CD8-positive, alpha-beta memory T cell (primary cell): Measurements from ENCODE around the gene PRR20G. TPM values are rescaled to one million over a fixed set of nuclear protein-coding genes. Genes with fewer than 3 reads are reported as not detected.

Experiments
- CTCF ChIA-PET: fragments of 350-600 bp; sonication (Branson Sonifier 250); formaldehyde crosslinking; loops from one replicate; lab custom pipeline; 2021; ENCODE audit warnings: antibody characterized with exemption; lab: Charles Lee
- POLR2A ChIA-PET: fragments of 350-600 bp; sonication (Branson Sonifier 250); formaldehyde crosslinking; loops from one replicate; lab custom pipeline; 2021; ENCODE audit warnings: antibody characterized with exemption; lab: Charles Lee
- DNase-seq, 5 donors: peaks; one replicate each; pipeline versions ENCODE4 v3.0.0 to v3.0.0-alpha.2; 2020 to 2022; ENCODE audit warnings: mixed read lengths in 1 of 5
- H3K27ac ChIP-seq: one replicate; pipeline ENCODE4 v1.7.0; 2013; ENCODE audit warnings: low read depth, mild to moderate bottlenecking, low read length, moderate library complexity
- H3K27me3 ChIP-seq: 2 replicates; pipeline ENCODE4 v1.7.0; 2013; ENCODE audit warnings: low read length, mild to moderate bottlenecking; ENCODE audit not compliant: insufficient read depth, poor library complexity, severe bottlenecking
- H3K36me3 ChIP-seq: 2 replicates; pipeline ENCODE4 v1.7.0; 2013; ENCODE audit warnings: mild to moderate bottlenecking, low read length, moderate library complexity; ENCODE audit not compliant: insufficient read depth
- H3K4me1 ChIP-seq: 2 replicates; pipeline ENCODE4 v1.7.0; 2013; ENCODE audit warnings: mild to moderate bottlenecking, low read length, moderate library complexity; ENCODE audit not compliant: insufficient read depth
- H3K4me3 ChIP-seq: 2 replicates; pipeline ENCODE4 v1.7.0; 2013; ENCODE audit warnings: mild to moderate bottlenecking, low read length
- H3K9me3 ChIP-seq: 2 replicates; pipeline ENCODE4 v1.7.0; 2013; ENCODE audit warnings: mild to moderate bottlenecking, low read length
- H3K27ac Mint-ChIP-seq, 8 donors: one replicate each; pipeline ENCODE4 v1.8.0; 2020 to 2021; ENCODE audit warnings: mixed read lengths in 8 of 8, mild to moderate bottlenecking in 6 of 8, inconsistent platforms in 3 of 8, moderate library complexity in 3 of 8
- H3K27me3 Mint-ChIP-seq, 2 donors: one replicate each; pipeline ENCODE4 v1.8.0; 2020 to 2021; ENCODE audit warnings: mixed read lengths in 2 of 2, mild to moderate bottlenecking in 1 of 2, moderate library complexity in 1 of 2
- H3K36me3 Mint-ChIP-seq, 3 donors: one replicate each; pipeline ENCODE4 v1.8.0; 2020 to 2021; ENCODE audit warnings: mixed read lengths in 3 of 3, inconsistent platforms in 1 of 3, mild to moderate bottlenecking in 1 of 3
- H3K4me1 Mint-ChIP-seq, 3 donors: one replicate each; pipeline ENCODE4 v1.8.0; 2020 to 2021; ENCODE audit warnings: mixed read lengths in 3 of 3, inconsistent platforms in 1 of 3, mild to moderate bottlenecking in 1 of 3
- H3K4me3 Mint-ChIP-seq, 7 donors: one replicate each; pipeline ENCODE4 v1.8.0; 2020 to 2021; ENCODE audit warnings: mixed read lengths in 7 of 7, mild to moderate bottlenecking in 6 of 7, moderate library complexity in 4 of 7, inconsistent platforms in 2 of 7
- H3K9me3 Mint-ChIP-seq, 5 donors: one replicate each; pipeline ENCODE4 v1.8.0; 2020 to 2022; ENCODE audit warnings: mixed read lengths in 5 of 5, mild to moderate bottlenecking in 3 of 5, moderate library complexity in 2 of 5, inconsistent platforms in 1 of 5
- polyA plus RNA-seq: library from polyadenylated mRNA; unstranded; fragments of 300-500 nt; fragmentation: Illumina TruSeq; gene quantifications from one replicate; pipeline ENCODE4 v1.2.3, GENCODE V29; 2021
- total RNA-seq, 2 experiments: library from RNA; stranded (reverse); gene quantifications; one replicate each; pipeline ENCODE4 v1.2.3, GENCODE V29; 2021

The PRR20G gene
- total and polyA plus RNA-seq, 3 experiments from 2014 or later: not detected

GRCh38 chr3:127254033-127254644 lies 33.7 kb downstream of the PRR20G start:
- Histone ChIP-seq H3K36me3 (no peaks in the 10 kb centered on the region), H3K27me3 (no peaks in the 10 kb centered on the region), H3K4me1 (no peaks in the 10 kb centered on the region), H3K27ac (no peak overlapping the region), H3K4me3 (no peak overlapping the region), H3K9me3 (no peaks in the 10 kb centered on the region)
- ChIA-PET CTCF (no interaction called here), POLR2A (no interaction called here)
- H3K4me1 Mint-ChIP-seq: no peaks in the 10 kb centered on the region
- no peak for DNase-seq
- no peak overlapping the region for H3K4me3 Mint-ChIP-seq
- H3K27me3 Mint-ChIP-seq: peaks cover 5 to 14% of the 10 kb centered on the region in 2 donors
- no peaks in the 10 kb centered on the region for H3K36me3 Mint-ChIP-seq
- no peak overlapping the region for H3K27ac Mint-ChIP-seq
- peaks cover 2 to 9% (median 7%) of the 10 kb centered on the region in 5 donors for H3K9me3 Mint-ChIP-seq

GRCh38 chr3:127253491-127253890 lies 34.4 kb downstream of the PRR20G start:
- H3K4me1 ChIP-seq: no peaks in the 10 kb centered on the region
- Mint-ChIP-seq H3K4me1 (no peaks in the 10 kb centered on the region), H3K27ac (no peak overlapping the region), H3K36me3 (no peaks in the 10 kb centered on the region), H3K9me3 (peaks cover 6 to 14% (median 10%) of the 10 kb centered on the region in 5 donors), H3K4me3 (no peak overlapping the region), H3K27me3 (peaks cover 5 to 13% of the 10 kb centered on the region in 2 donors)
- ChIA-PET POLR2A (no interaction called here), CTCF (no interaction called here)
- H3K27me3 ChIP-seq: no peaks in the 10 kb centered on the region
- no peak for DNase-seq
- H3K9me3 ChIP-seq: no peaks in the 10 kb centered on the region
- no peaks in the 10 kb centered on the region for H3K36me3 ChIP-seq
- H3K4me3 ChIP-seq: no peak overlapping the region
- no peak overlapping the region for H3K27ac ChIP-seq

- no peak overlapping the region for H3K4me3 Mint-ChIP-seq
- no peak overlapping the region for H3K27ac Mint-ChIP-seq
- H3K4me1 Mint-ChIP-seq: no peaks in the 10 kb centered on the region
- no peak for DNase-seq
- ChIA-PET CTCF (no interaction called here), POLR2A (no interaction called here)
- H3K9me3 Mint-ChIP-seq: peaks cover 7 to 23% (median 17%) of the 10 kb centered on the region in 5 donors
- Histone ChIP-seq H3K9me3 (peaks cover 8% of the 10 kb centered on the region), H3K4me3 (no peak overlapping the region), H3K27ac (no peak overlapping the region), H3K4me1 (no peaks in the 10 kb centered on the region), H3K36me3 (no peaks in the 10 kb centered on the region), H3K27me3 (no peaks in the 10 kb centered on the region)
- no peaks in the 10 kb centered on the region for H3K36me3 Mint-ChIP-seq
- peaks cover 5 to 9% of the 10 kb centered on the region in 2 donors for H3K27me3 Mint-ChIP-seq
Observed at GRCh38 chr3:127252446-127252845, 35.4 kb downstream of the PRR20G start.

- Histone ChIP-seq H3K27me3 (no peaks in the 10 kb centered on the region), H3K36me3 (no peaks in the 10 kb centered on the region), H3K4me3 (no peak overlapping the region), H3K9me3 (peaks cover 19% of the 10 kb centered on the region), H3K27ac (no peak overlapping the region), H3K4me1 (no peaks in the 10 kb centered on the region)
- no peak for DNase-seq
- CTCF ChIA-PET: no interaction called here
- POLR2A ChIA-PET: no interaction called here
- no peaks in the 10 kb centered on the region for H3K4me1 Mint-ChIP-seq
- H3K4me3 Mint-ChIP-seq: no peak overlapping the region
- peaks cover 0 to 7% (median 0%) of the 10 kb centered on the region in 3 donors for H3K36me3 Mint-ChIP-seq
- peaks cover 5 to 9% of the 10 kb centered on the region in 2 donors for H3K27me3 Mint-ChIP-seq
- H3K9me3 Mint-ChIP-seq: peaks cover 10 to 45% (median 39%) of the 10 kb centered on the region in 5 donors
- no peak overlapping the region for H3K27ac Mint-ChIP-seq
Observed at GRCh38 chr3:127250032-127250431, 37.8 kb downstream of the PRR20G start.

GRCh38 chr3:127247292-127247691 lies 40.6 kb downstream of the PRR20G start:
- Histone ChIP-seq H3K27me3 (no peaks in the 10 kb centered on the region), H3K9me3 (peaks cover 19% of the 10 kb centered on the region), H3K27ac (no peak overlapping the region), H3K4me1 (no peaks in the 10 kb centered on the region), H3K36me3 (no peaks in the 10 kb centered on the region), H3K4me3 (no peak overlapping the region)
- Mint-ChIP-seq H3K27ac (no peak overlapping the region), H3K36me3 (peaks cover 0 to 8% (median 0%) of the 10 kb centered on the region in 3 donors), H3K27me3 (peaks cover 4 to 5% of the 10 kb centered on the region in 2 donors), H3K4me3 (no peak overlapping the region), H3K9me3 (peaks cover 16 to 62% (median 52%) of the 10 kb centered on the region in 5 donors), H3K4me1 (no peaks in the 10 kb centered on the region)
- ChIA-PET CTCF (no interaction called here), POLR2A (no interaction called here)
- DNase-seq: no peak

- H3K9me3 Mint-ChIP-seq: peaks cover under 1 to 20% (median 11%) of the 10 kb centered on the region in 5 donors
- DNase-seq: no peak
- Histone ChIP-seq H3K4me1 (no peaks in the 10 kb centered on the region), H3K36me3 (no peaks in the 10 kb centered on the region), H3K27ac (no peak overlapping the region), H3K27me3 (no peaks in the 10 kb centered on the region), H3K9me3 (peaks cover 4% of the 10 kb centered on the region), H3K4me3 (no peak overlapping the region)
- H3K4me3 Mint-ChIP-seq: no peak overlapping the region
- ChIA-PET CTCF (no interaction called here), POLR2A (no interaction called here)
- peaks cover 0 to 3% (median 0%) of the 10 kb centered on the region in 3 donors for H3K36me3 Mint-ChIP-seq
- no peak overlapping the region for H3K27ac Mint-ChIP-seq
- H3K27me3 Mint-ChIP-seq: peaks cover 8 to 14% of the 10 kb centered on the region in 2 donors
- no peaks in the 10 kb centered on the region for H3K4me1 Mint-ChIP-seq
Observed at GRCh38 chr3:127238602-127239001, 49.2 kb downstream of the PRR20G start.

GRCh38 chr3:127237835-127238234 lies 50.0 kb downstream of the PRR20G start:
- CTCF ChIA-PET: no interaction called here
- H3K27ac ChIP-seq: no peak overlapping the region
- POLR2A ChIA-PET: no interaction called here

GRCh38 chr3:127235706-127236105 lies 52.1 kb downstream of the PRR20G start:
- H3K27me3 Mint-ChIP-seq: peaks cover 7 to 16% of the 10 kb centered on the region in 2 donors
- no peak for DNase-seq
- Histone ChIP-seq H3K27me3 (no peaks in the 10 kb centered on the region), H3K36me3 (no peaks in the 10 kb centered on the region), H3K9me3 (no peaks in the 10 kb centered on the region), H3K4me3 (no peak overlapping the region), H3K27ac (no peak overlapping the region), H3K4me1 (no peaks in the 10 kb centered on the region)
- POLR2A ChIA-PET: no interaction called here
- H3K36me3 Mint-ChIP-seq: no peaks in the 10 kb centered on the region
- H3K9me3 Mint-ChIP-seq: peaks cover 0 to 4% (median 2%) of the 10 kb centered on the region in 5 donors
- no peak overlapping the region for H3K4me3 Mint-ChIP-seq
- CTCF ChIA-PET: no interaction called here
- no peaks in the 10 kb centered on the region for H3K4me1 Mint-ChIP-seq
- H3K27ac Mint-ChIP-seq: no peak overlapping the region

More at GRCh38 chr3:127237835-127238234, 50.0 kb downstream of the PRR20G start:
- no peaks in the 10 kb centered on the region for H3K27me3 ChIP-seq
- H3K36me3 ChIP-seq: no peaks in the 10 kb centered on the region
- H3K27me3 Mint-ChIP-seq: peaks cover 8 to 16% of the 10 kb centered on the region in 2 donors
- peaks cover 2 to 18% (median 8%) of the 10 kb centered on the region in 5 donors for H3K9me3 Mint-ChIP-seq
- H3K4me1 Mint-ChIP-seq: no peaks in the 10 kb centered on the region
- H3K4me3 Mint-ChIP-seq: no peak overlapping the region
- H3K4me1 ChIP-seq: no peaks in the 10 kb centered on the region
- no peak for DNase-seq
- peaks cover 0 to 3% (median 0%) of the 10 kb centered on the region in 3 donors for H3K36me3 Mint-ChIP-seq
- H3K27ac Mint-ChIP-seq: no peak overlapping the region
- no peak overlapping the region for H3K4me3 ChIP-seq
- H3K9me3 ChIP-seq: peaks cover 4% of the 10 kb centered on the region
